ENCODE data around the gene NKX6-2. TPM values are rescaled to one million over a fixed set of nuclear protein-coding genes. Genes with fewer than 3 reads are reported as not detected.

Gene NKX6-2
- total and polyA plus RNA-seq, 2 of the 8 experiments (the other 6 are each of a cell fraction or from before 2014, with no cell fraction given): 0.06 TPM; not detected in 1

- no peak overlapping the region for H4K91ac ChIP-seq (replicated peaks; ENCODE audit: insufficient read length, low read length)
- H3K79me2 ChIP-seq (ENCODE audit: control insufficient read depth in 1 of 2, insufficient read depth in 2 of 2, low read length in 2 of 2): no peaks in the 10 kb centered on the region
- H2AFZ ChIP-seq (ENCODE audit: low read length): no peak overlapping the region
- no peak overlapping the region for H3K14ac ChIP-seq (ENCODE audit: insufficient read length)
- DNase-seq (ENCODE audit: low read depth in 1 of 2, low spot score in 2 of 2) (no peak), FAIRE-seq (no peak)
- WGBS, 2 experiments (ENCODE audit: extremely low coverage in 1 of 2, insufficient coverage in 1 of 2, insufficient read length in 1 of 2, insufficient replicate concordance in 2 of 2, low coverage in 1 of 2, low lambda C conversion rate in 2 of 2, missing lambda C conversion rate in 1 of 2): 85% methylated on average over 15 of the region's 23 CpGs; no CpG with 5 or more reads in 1 of the 2 experiments
- TF ChIP-seq TAF1 (IDR thresholded peaks at IDR 0.05; ENCODE audit: low read depth, low read length): no peak
- H4K5ac ChIP-seq (ENCODE audit: insufficient read length, low read depth, low read length): no peak overlapping the region
- no peak overlapping the region for H3K23ac ChIP-seq (ENCODE audit: insufficient read length)
- H2BK20ac ChIP-seq (ENCODE audit: low read length): no peak overlapping the region
- no peaks in the 10 kb centered on the region for H3K27me3 ChIP-seq (replicated peaks in 1 of 4; ENCODE audit: control insufficient read depth in 3 of 4, extremely low read depth in 1 of 4, insufficient read depth in 3 of 4, low read length in 3 of 4)
- peaks cover 7% of the 10 kb centered on the region in 2 experiments; a peak in 3 of 4 replicates for H3K9me3 ChIP-seq (ENCODE audit: insufficient read depth in 2 of 2, low read depth in 1 of 2, low read length in 1 of 2)
- H2BK120ac ChIP-seq (replicated peaks; ENCODE audit: low read depth, low read length): no peak overlapping the region
- H3K4me3 ChIP-seq (ENCODE audit: extremely low read depth in 1 of 4, insufficient read depth in 2 of 4, low read depth in 3 of 4, low read length in 4 of 4): no peak overlapping the region
- H2BK5ac ChIP-seq (ENCODE audit: low read depth, low read length): no peak overlapping the region
- POLR2A ChIA-PET (ENCODE audit: partially characterized antibody): interaction anchor here (1.5 kb wide), 1 partner anchor 11 kb away, joined by 3 read pairs; no protein-coding TSS in a partner anchor
- H4K20me1 ChIP-seq (replicated peaks in 1 of 2; ENCODE audit: control insufficient read depth in 1 of 2, insufficient read depth in 2 of 2, low read length in 2 of 2): no peaks in the 10 kb centered on the region
- no peak overlapping the region for H3K56ac ChIP-seq (replicated peaks; ENCODE audit: insufficient read length, low read depth, low read length)
- no peak overlapping the region for H3K27ac ChIP-seq (ENCODE audit: low read depth, low read length)
- no peak overlapping the region for H3K9ac ChIP-seq (replicated peaks in 1 of 4; ENCODE audit: extremely low read depth in 1 of 4, low read depth in 3 of 4, low read length in 3 of 4)
- CTCF ChIA-PET (ENCODE audit: partially characterized antibody): interaction anchor here (1.2 kb wide), 1 partner anchor 33 kb away, joined by 3 read pairs; no protein-coding TSS in a partner anchor
- no peak overlapping the region for H3K18ac ChIP-seq (ENCODE audit: extremely low read depth, low read length)
- H2BK12ac ChIP-seq (ENCODE audit: low read depth, low read length): no peak overlapping the region
- no peaks in the 10 kb centered on the region for H3K79me1 ChIP-seq (ENCODE audit: low read depth, low read length)
- no peak overlapping the region; the same call in 1 of the 2 replicates for H4K8ac ChIP-seq (ENCODE audit: extremely low read depth, insufficient read depth, low read length)
- no peaks in the 10 kb centered on the region for H3K36me3 ChIP-seq (ENCODE audit: control insufficient read depth in 2 of 4, insufficient read depth in 4 of 4, low read length in 3 of 4)
- no peak overlapping the region for H2AK5ac ChIP-seq (ENCODE audit: low read depth, low read length)
- no peak overlapping the region for H3K4ac ChIP-seq (replicated peaks; ENCODE audit: insufficient read length, low read depth, low read length)
- no peaks in the 10 kb centered on the region for H3K23me2 ChIP-seq (ENCODE audit: low read depth, low read length)
- peaks cover 0 to 3% (median 0%) of the 10 kb centered on the region in 4 experiments; a peak in 2 of 7 replicates for H3K4me1 ChIP-seq (replicated peaks in 1 of 4; ENCODE audit: control insufficient read depth in 3 of 4, insufficient read depth in 4 of 4, low read length in 3 of 4)
- H3K4me2 ChIP-seq (ENCODE audit: insufficient read depth in 1 of 2, low read depth in 2 of 2, low read length in 2 of 2): no peak overlapping the region
- H2BK15ac ChIP-seq (ENCODE audit: low read length): no peak overlapping the region
Observed at GRCh38 chr10:132804785-132805426, 19.0 kb upstream of the NKX6-2 start.

Measured in H1 (cell line).